Measurements from ENCODE around the gene KATNAL1. TPM values are rescaled to one million over a fixed set of nuclear protein-coding genes. Genes with fewer than 3 reads are reported as not detected.

Gene KATNAL1
- total RNA-seq, 2 donors from 2014 or later: 12.8 to 16.4 TPM

GRCh38 chr13:30156826-30157615 is 150.3 kb downstream of the KATNAL1 start:
- no peaks in the 10 kb centered on the region for H3K36me3 ChIP-seq
- no peak for TF ChIP-seq POLR2A (IDR thresholded peaks at IDR 0.05)
- no peak for TF ChIP-seq POLR2AphosphoS5 (IDR thresholded peaks at IDR 0.05)
- no peak for TF ChIP-seq CTCF (IDR thresholded peaks at IDR 0.05)
- no peak overlapping the region for H3K4me3 ChIP-seq
- H3K27ac ChIP-seq: no peak overlapping the region
- H3K4me1 ChIP-seq (replicated peaks): no peaks in the 10 kb centered on the region
- DNase-seq (ENCODE audit: low spot score): no peak
- H3K27me3 ChIP-seq (replicated peaks; ENCODE audit: insufficient read depth): no peaks in the 10 kb centered on the region
- intact Hi-C loops (cut with DNase I): no loop called here
- WGBS: 85% methylated on average over 17 of the region's 17 CpGs
- H3K9me3 ChIP-seq: no peaks in the 10 kb centered on the region

GRCh38 chr13:30156270-30156669 is 151.1 kb downstream of the KATNAL1 start:
- no peak for DNase-seq (ENCODE audit: low spot score)
- H3K27me3 ChIP-seq (replicated peaks; ENCODE audit: insufficient read depth): no peaks in the 10 kb centered on the region
- WGBS: 60% methylated on average over 6 of the region's 6 CpGs
- H3K4me3 ChIP-seq: no peak overlapping the region
- no peaks in the 10 kb centered on the region for H3K36me3 ChIP-seq
- TF ChIP-seq CTCF (IDR thresholded peaks at IDR 0.05) (no peak), POLR2AphosphoS5 (IDR thresholded peaks at IDR 0.05) (no peak), POLR2A (IDR thresholded peaks at IDR 0.05) (no peak)
- no peaks in the 10 kb centered on the region for H3K9me3 ChIP-seq
- intact Hi-C loops (cut with DNase I): no loop called here
- H3K27ac ChIP-seq: no peak overlapping the region
- no peaks in the 10 kb centered on the region for H3K4me1 ChIP-seq (replicated peaks)

GRCh38 chr13:30154931-30155330 is 152.4 kb downstream of the KATNAL1 start:
- WGBS: 99% methylated on average over 10 of the region's 10 CpGs
- TF ChIP-seq CTCF (IDR thresholded peaks at IDR 0.05) (no peak), POLR2A (IDR thresholded peaks at IDR 0.05) (no peak)
- Histone ChIP-seq H3K27me3 (replicated peaks; ENCODE audit: insufficient read depth) (no peaks in the 10 kb centered on the region), H3K4me3 (no peak overlapping the region), H3K27ac (no peak overlapping the region), H3K9me3 (no peaks in the 10 kb centered on the region), H3K36me3 (no peaks in the 10 kb centered on the region), H3K4me1 (replicated peaks) (no peaks in the 10 kb centered on the region)
- intact Hi-C loops (cut with DNase I): no loop called here
- DNase-seq (ENCODE audit: low spot score): no peak

GRCh38 chr13:30154531-30154930 is 152.8 kb downstream of the KATNAL1 start:
- H3K27ac ChIP-seq: no peak overlapping the region
- TF ChIP-seq POLR2AphosphoS5 (IDR thresholded peaks at IDR 0.05): no peak
- TF ChIP-seq CTCF (IDR thresholded peaks at IDR 0.05): no peak
- TF ChIP-seq POLR2A (IDR thresholded peaks at IDR 0.05): no peak
- H3K9me3 ChIP-seq: no peaks in the 10 kb centered on the region
- H3K27me3 ChIP-seq (replicated peaks; ENCODE audit: insufficient read depth): no peaks in the 10 kb centered on the region
- no peak overlapping the region for H3K4me3 ChIP-seq
- DNase-seq (ENCODE audit: low spot score): no peak
- H3K36me3 ChIP-seq: no peaks in the 10 kb centered on the region
- no peaks in the 10 kb centered on the region for H3K4me1 ChIP-seq (replicated peaks)
- WGBS: 92% methylated on average over 20 of the region's 20 CpGs
- intact Hi-C loops (cut with DNase I): no loop called here

All from prostate gland (tissue), 2 donors.